Prostate gland (tissue), 2 donors: ENCODE results near the gene CTXND1.

Experiments
- CTCF ChIP-seq, 4 experiments: fragments of 200-600 bp in 2 of 4; fragments of 450-650 bp in 2 of 4; sonication (generic) in 2 of 4; IDR thresholded peaks; 1 replicate in 3 of 4; 2 replicates in 1 of 4; pipeline ENCODE4 v1.5.1; 2016 to 2019; ENCODE audit warnings: antibody characterized with exemption in 4 of 4, mild to moderate bottlenecking in 2 of 4, moderate library complexity in 2 of 4
- POLR2A ChIP-seq: fragments of 450-650 bp; IDR thresholded peaks from one replicate; pipeline ENCODE4 v1.6.1; 2016; ENCODE audit warnings: antibody characterized with exemption, mild to moderate bottlenecking

- TF ChIP-seq CTCF (IDR thresholded peaks at IDR 0.05) (no peak), POLR2A (no peak)
These were observed 84.1 kb downstream of the CTXND1 start for GRCh38 chr15:80167936-80168335.
